Fibroblast of the aortic adventitia (primary cell): ENCODE results near the gene EPHA7. TPM values are rescaled to one million over a fixed set of nuclear protein-coding genes. Genes with fewer than 3 reads are reported as not detected.

Source experiments
- DNase-seq: peaks from one replicate; pipeline ENCODE4 v3.0.0-alpha.2; 2010; ENCODE audit warnings: low read depth
- H3K4me3 ChIP-seq: 2 replicates; pipeline ENCODE4 v1.5.1; 2011; ENCODE audit warnings: low read depth, mild to moderate bottlenecking, control low read depth, low read length, moderate library complexity
- total RNA-seq: library from RNA; depleted of rRNA; stranded (reverse); fragments of >200 nt; gene quantifications from 2 replicates; pipeline ENCODE4 v1.2.3, GENCODE V29; 2012; ENCODE audit warnings: low replicate concordance
- TF ChIP-seq, protein P1 (sequence below): IDR thresholded peaks from 2 replicates; pipeline ENCODE4 v1.5.1; 2011; ENCODE audit warnings: mild to moderate bottlenecking, low read length, control low read depth, inconsistent platforms; ENCODE audit not compliant: insufficient read depth

Gene EPHA7
- total RNA-seq, 1 donor: 1.5 TPM

GRCh38 chr6:93352604-93353003, 66.8 kb downstream of the EPHA7 start:
- no peak overlapping the region for H3K4me3 ChIP-seq
- DNase-seq: no peak
- TF ChIP-seq, protein P1, sequence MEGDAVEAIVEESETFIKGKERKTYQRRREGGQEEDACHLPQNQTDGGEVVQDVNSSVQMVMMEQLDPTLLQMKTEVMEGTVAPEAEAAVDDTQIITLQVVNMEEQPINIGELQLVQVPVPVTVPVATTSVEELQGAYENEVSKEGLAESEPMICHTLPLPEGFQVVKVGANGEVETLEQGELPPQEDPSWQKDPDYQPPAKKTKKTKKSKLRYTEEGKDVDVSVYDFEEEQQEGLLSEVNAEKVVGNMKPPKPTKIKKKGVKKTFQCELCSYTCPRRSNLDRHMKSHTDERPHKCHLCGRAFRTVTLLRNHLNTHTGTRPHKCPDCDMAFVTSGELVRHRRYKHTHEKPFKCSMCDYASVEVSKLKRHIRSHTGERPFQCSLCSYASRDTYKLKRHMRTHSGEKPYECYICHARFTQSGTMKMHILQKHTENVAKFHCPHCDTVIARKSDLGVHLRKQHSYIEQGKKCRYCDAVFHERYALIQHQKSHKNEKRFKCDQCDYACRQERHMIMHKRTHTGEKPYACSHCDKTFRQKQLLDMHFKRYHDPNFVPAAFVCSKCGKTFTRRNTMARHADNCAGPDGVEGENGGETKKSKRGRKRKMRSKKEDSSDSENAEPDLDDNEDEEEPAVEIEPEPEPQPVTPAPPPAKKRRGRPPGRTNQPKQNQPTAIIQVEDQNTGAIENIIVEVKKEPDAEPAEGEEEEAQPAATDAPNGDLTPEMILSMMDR: no peak

- DNase-seq: no peak
- H3K4me3 ChIP-seq: no peak overlapping the region
- TF ChIP-seq, protein P1: no peak
Observed at GRCh38 chr6:93351222-93351621, 68.1 kb downstream of the EPHA7 start.

DNA sequence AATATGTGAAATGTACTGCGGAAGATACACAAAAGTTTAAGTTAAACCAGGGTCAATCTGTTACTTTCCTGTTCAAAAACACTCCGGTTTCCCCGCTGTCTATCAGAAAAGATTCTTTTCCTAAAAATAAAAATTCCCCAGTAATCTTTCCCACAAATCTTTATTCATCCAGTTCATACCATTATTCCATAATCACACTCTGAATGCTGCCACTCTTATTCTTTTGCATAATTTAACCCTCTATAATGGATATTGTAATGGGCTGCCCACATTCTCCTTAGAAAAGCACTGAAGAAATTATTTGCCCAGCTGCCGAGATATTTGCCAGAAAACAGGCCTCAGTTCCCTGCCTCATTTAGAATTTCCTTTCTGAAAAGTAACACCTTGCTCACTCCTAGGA, 68.6 kb downstream of the EPHA7 start:
- TF ChIP-seq, protein P1: no peak
- DNase-seq: no peak
- no peak overlapping the region for H3K4me3 ChIP-seq

DNA sequence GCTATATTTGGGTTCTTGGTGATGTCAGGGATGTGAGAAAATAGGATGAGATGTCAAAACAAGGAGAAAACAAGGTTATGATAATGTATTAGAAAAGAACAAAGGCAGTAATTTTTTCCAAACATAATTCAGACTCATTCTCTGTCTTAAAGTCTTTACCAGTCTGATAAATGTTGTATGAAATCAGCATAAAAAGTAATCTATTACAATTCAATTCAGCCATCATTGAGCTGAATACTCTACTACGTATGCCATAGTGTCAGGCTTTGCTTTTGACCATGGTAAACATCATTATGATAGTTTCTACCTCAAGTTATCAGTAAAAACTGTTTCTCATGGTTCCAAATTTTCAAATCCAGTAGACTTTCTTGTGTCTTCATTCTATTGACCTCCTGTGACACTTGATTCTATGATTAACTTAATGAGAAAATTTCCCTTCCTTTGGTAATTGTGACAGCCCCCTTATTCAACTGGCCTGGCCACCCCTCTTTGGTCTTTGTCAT, 75.0 kb downstream of the EPHA7 start:
- TF ChIP-seq, protein P1: no peak
- no peak for DNase-seq
- H3K4me3 ChIP-seq: no peak overlapping the region

GRCh38 chr6:93343476-93343875, 75.9 kb downstream of the EPHA7 start:
- TF ChIP-seq, protein P1: no peak
- no peak overlapping the region for H3K4me3 ChIP-seq
- no peak for DNase-seq

GRCh38 chr6:93341900-93342613, 77.3 kb downstream of the EPHA7 start:
- no peak for DNase-seq
- H3K4me3 ChIP-seq: no peak overlapping the region
- TF ChIP-seq, protein P1: no peak

GRCh38 chr6:93337772-93338394, 81.5 kb downstream of the EPHA7 start:
- H3K4me3 ChIP-seq: no peak overlapping the region
- DNase-seq: no peak
- TF ChIP-seq, protein P1: no peak
